HCT116 (cell line): ENCODE measurements around the gene CASKIN2. TPM values are rescaled to one million over a fixed set of nuclear protein-coding genes. Genes with fewer than 3 reads are reported as not detected.

Source experiments
- ATAC-seq: fragments of 200-7000 bp; cut with Tn5 transposase; 2 replicates; pipeline ENCODE4 v1.9.1; 2020; ENCODE audit warnings: mild to moderate bottlenecking, moderate library complexity
- BruUV-seq: library from RNA; stranded (reverse); fragments of 400-500 nt; replicated peaks from 2 replicates; lab custom pipeline; 2021; lab: Mats Ljungman, UMichigan
- CTCF ChIA-PET: fragments of 300-600 bp; sonication (Branson Sonifier 250); formaldehyde crosslinking; loops from one replicate; lab custom pipeline; 2021; ENCODE audit warnings: antibody characterized with exemption; lab: Charles Lee
- POLR2A ChIA-PET: fragments of 300-600, 350-600 bp; sonication (Branson Sonifier 250); formaldehyde crosslinking; loops from one replicate; lab custom pipeline; 2021; ENCODE audit warnings: antibody characterized with exemption; lab: Charles Lee
- RAD21 ChIA-PET, 2 experiments: fragments of 300-600 bp; sonication (Branson Sonifier 250); formaldehyde crosslinking; loops; one replicate each; lab custom pipeline; 2023; ENCODE audit warnings: low total read pairs in 2 of 2; ENCODE audit not compliant: uncharacterized antibody in 2 of 2, unreplicated experiment in 2 of 2, low non-redundant PET in 1 of 2; lab: Charles Lee
- DNase-seq: peaks from one replicate; pipeline ENCODE4 v3.0.0-alpha.2; 2010; ENCODE audit warnings: low read depth, low spot score
- H2AFZ ChIP-seq: fragments of 200-600 bp; shearing (Covaris generic), sonication (generic); 2 replicates; pipeline ENCODE4 v1.6.1; 2017; ENCODE audit warnings: low read depth, mixed run types, mixed read lengths, antibody characterized with exemption, low read length; ENCODE audit not compliant: poor library complexity, severe bottlenecking
- H3K27ac ChIP-seq: 2 replicates; pipeline ENCODE4 v1.5.1; 2012; ENCODE audit warnings: low read depth, low read length
- H3K27me3 ChIP-seq: fragments of 200-600 bp; sonication (generic); 2 replicates; pipeline ENCODE4 v1.6.1; 2016; ENCODE audit warnings: mixed run types, low read length, mixed read lengths; ENCODE audit not compliant: insufficient read depth
- H3K36me3 ChIP-seq, 2 experiments: fragments of 200-500 bp in 1 of 2; fragments of 200-600 bp in 1 of 2; sonication (Bioruptor generic) in 1 of 2; sonication (generic) in 1 of 2; 2 replicates each; pipeline versions ENCODE4 v1.5.1 to v1.6.1; 2014 to 2016; ENCODE audit warnings: low read length in 2 of 2, inconsistent platforms in 1 of 2, mixed read lengths in 1 of 2, mixed run types in 1 of 2; ENCODE audit not compliant: insufficient read depth in 2 of 2, control insufficient read depth in 1 of 2
- H3K4me1 ChIP-seq, 2 experiments: fragments of 200-600 bp in 1 of 2; sonication (generic) in 1 of 2; 2 replicates each; pipeline versions ENCODE4 v1.5.1 to v1.6.1; 2012 to 2017; ENCODE audit warnings: low read length in 2 of 2, inconsistent platforms in 1 of 2, mild to moderate bottlenecking in 1 of 2, mixed read lengths in 1 of 2, mixed run types in 1 of 2, moderate library complexity in 1 of 2; ENCODE audit not compliant: insufficient read depth in 2 of 2, control insufficient read depth in 1 of 2
- H3K4me2 ChIP-seq: fragments of 200-600 bp; sonication (generic); 2 replicates; pipeline ENCODE4 v1.6.1; 2017; ENCODE audit warnings: mixed run types, low read length, mixed read lengths
- H3K4me3 ChIP-seq, 2 experiments: fragments of 200-600 bp in 1 of 2; sonication (generic) in 1 of 2; replicated peaks in 1 of 2; 2 replicates each; pipeline ENCODE4 v1.5.1; 2011 to 2016; ENCODE audit warnings: low read length in 2 of 2, control low read depth in 1 of 2, low read depth in 1 of 2, mild to moderate bottlenecking in 1 of 2, mixed read lengths in 1 of 2, mixed run types in 1 of 2
- H3K79me2 ChIP-seq: fragments of 200-600 bp; sonication (generic); 2 replicates; pipeline ENCODE4 v1.6.1; 2017; ENCODE audit warnings: mild to moderate bottlenecking, mixed run types, low read length, moderate library complexity, mixed read lengths; ENCODE audit not compliant: insufficient read depth
- H3K9ac ChIP-seq: fragments of 200-600 bp; sonication (generic); 2 replicates; pipeline ENCODE4 v1.6.1; 2016; ENCODE audit warnings: low read length, mixed read lengths
- H3K9me2 ChIP-seq: fragments of 200-600 bp; sonication (generic), shearing (Covaris generic); 2 replicates; pipeline ENCODE4 v1.6.1; 2017; ENCODE audit warnings: mixed run types, mild to moderate bottlenecking, moderate library complexity; ENCODE audit not compliant: insufficient read depth
- H3K9me3 ChIP-seq, 2 experiments: fragments of 200-500 bp in 1 of 2; fragments of 200-600 bp in 1 of 2; sonication (Bioruptor generic) in 1 of 2; sonication (generic) in 1 of 2; 2 replicates each; pipeline ENCODE4 v1.6.1; 2014 to 2017; ENCODE audit warnings: low read length in 2 of 2, mixed read lengths in 2 of 2, inconsistent platforms in 1 of 2, low read depth in 1 of 2, mild to moderate bottlenecking in 1 of 2, mixed run types in 1 of 2, moderate library complexity in 1 of 2; ENCODE audit not compliant: control insufficient read depth in 1 of 2, insufficient read depth in 1 of 2
- H4K20me1 ChIP-seq: fragments of 200-600 bp; sonication (generic), shearing (Covaris generic); 2 replicates; pipeline ENCODE4 v1.6.1; 2017; ENCODE audit warnings: mixed run types, mild to moderate bottlenecking, moderate library complexity; ENCODE audit not compliant: insufficient read depth
- CEBPB ChIP-seq: IDR thresholded peaks from 2 replicates; pipeline ENCODE4 v1.6.1; 2012; ENCODE audit warnings: low read depth
- EGR1 ChIP-seq: IDR thresholded peaks from 2 replicates; pipeline ENCODE4 v1.6.1; 2012; ENCODE audit warnings: low read depth
- ELF1 ChIP-seq: IDR thresholded peaks from 2 replicates; pipeline ENCODE4 v1.6.1; 2012; ENCODE audit warnings: low read depth, borderline replicate concordance
- EZH2 ChIP-seq: fragments of 200-600 bp; sonication (generic); IDR thresholded peaks from 2 replicates; pipeline ENCODE4 v1.6.1; 2017; ENCODE audit warnings: antibody characterized with exemption, mixed run types
- EZH2phosphoT487 ChIP-seq: fragments of 200-600 bp; IDR thresholded peaks from 2 replicates; pipeline ENCODE4 v1.6.1; 2018; ENCODE audit warnings: antibody characterized with exemption, borderline replicate concordance
- POLR2AphosphoS5 ChIP-seq: IDR thresholded peaks from 2 replicates; pipeline ENCODE4 v1.6.1; 2011; ENCODE audit warnings: mild to moderate bottlenecking, low read depth, low read length, moderate library complexity
- SRF ChIP-seq: IDR thresholded peaks from 2 replicates; pipeline ENCODE4 v1.6.1; 2012; ENCODE audit warnings: low read depth
- ZFX ChIP-seq: fragments of 450-650 bp; IDR thresholded peaks from 2 replicates; pipeline ENCODE4 v1.6.1; 2017
- ZNF274 ChIP-seq: fragments of 200-500 bp; sonication (Bioruptor generic); IDR thresholded peaks from 2 replicates; pipeline ENCODE4 v1.6.1; 2014; ENCODE audit warnings: mild to moderate bottlenecking, low read depth, low read length, inconsistent platforms
- intact Hi-C: fragments of 100-400 bp; cut with micrococcal nuclease; formaldehyde crosslinking; loops from 2 replicates; pipeline ENCODE4 v1.10.0; 2022
- total RNA-seq: library from RNA; stranded (reverse); gene quantifications from one replicate; pipeline ENCODE4 v1.2.1, GENCODE V29; 2021; ENCODE audit not compliant: unreplicated experiment
- TF ChIP-seq, protein P1 (sequence below): IDR thresholded peaks from 2 replicates; pipeline ENCODE4 v1.6.1; 2012; ENCODE audit warnings: low read depth
- TF ChIP-seq, protein P2 (sequence below): IDR thresholded peaks from 2 replicates; pipeline ENCODE4 v1.6.1; 2011; ENCODE audit warnings: mild to moderate bottlenecking, low read length, moderate library complexity; ENCODE audit not compliant: insufficient replicate concordance; ENCODE audit errors: extremely low read depth
- TF ChIP-seq, protein P3 (sequence below), 3 experiments: fragments of 200-600 bp in 1 of 3; sonication (generic) in 1 of 3; IDR thresholded peaks in 2 of 3; conservative IDR thresholded peaks in 1 of 3; 2 replicates each; pipeline ENCODE4 v1.5.1; 2012 to 2017; ENCODE audit warnings: low read depth in 2 of 3, low read length in 2 of 3, antibody characterized with exemption in 1 of 3, borderline replicate concordance in 1 of 3, control low read depth in 1 of 3, mild to moderate bottlenecking in 1 of 3, mixed read lengths in 1 of 3, mixed run types in 1 of 3, moderate library complexity in 1 of 3; ENCODE audit not compliant: insufficient read depth in 1 of 3
- TF ChIP-seq, protein P4 (sequence below): IDR thresholded peaks from 2 replicates; pipeline ENCODE4 v1.6.1; 2012

CASKIN2 gene
- total RNA-seq, 1 experiment from 2014 or later: 38.4 TPM

DNA sequence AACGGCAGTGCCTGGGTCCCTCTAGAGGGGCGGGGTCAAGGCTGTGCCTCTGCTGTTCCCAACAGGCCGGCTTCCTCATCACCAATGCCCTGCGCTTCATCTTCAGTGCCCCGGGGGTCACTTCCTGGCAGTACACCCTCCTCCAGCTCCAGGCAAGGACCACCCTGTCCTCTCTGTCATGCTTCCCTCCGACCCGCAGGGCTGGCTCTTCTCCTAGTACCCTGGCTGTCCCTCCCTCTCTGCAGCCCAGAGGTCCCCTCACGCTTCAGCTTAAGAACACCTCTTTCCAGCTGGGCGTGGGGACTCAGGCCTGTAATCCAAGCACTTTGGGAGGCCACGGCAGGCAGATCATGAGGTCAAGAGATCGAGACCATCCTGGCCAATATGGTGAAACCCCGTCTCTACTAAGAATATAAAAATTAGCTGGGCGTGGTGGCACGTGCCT is 25.8 kb downstream of the CASKIN2 start:
- intact Hi-C loops: no loop called here
- H3K27me3 ChIP-seq: no peaks in the 10 kb centered on the region
- no peak overlapping the region for H3K9ac ChIP-seq
- H2AFZ ChIP-seq: no peak overlapping the region
- no peaks in the 10 kb centered on the region for H3K79me2 ChIP-seq
- DNase-seq: no peak
- H4K20me1 ChIP-seq: no peaks in the 10 kb centered on the region
- no peaks in the 10 kb centered on the region for H3K4me1 ChIP-seq
- no peak overlapping the region for H3K4me2 ChIP-seq
- TF ChIP-seq, protein P1, sequence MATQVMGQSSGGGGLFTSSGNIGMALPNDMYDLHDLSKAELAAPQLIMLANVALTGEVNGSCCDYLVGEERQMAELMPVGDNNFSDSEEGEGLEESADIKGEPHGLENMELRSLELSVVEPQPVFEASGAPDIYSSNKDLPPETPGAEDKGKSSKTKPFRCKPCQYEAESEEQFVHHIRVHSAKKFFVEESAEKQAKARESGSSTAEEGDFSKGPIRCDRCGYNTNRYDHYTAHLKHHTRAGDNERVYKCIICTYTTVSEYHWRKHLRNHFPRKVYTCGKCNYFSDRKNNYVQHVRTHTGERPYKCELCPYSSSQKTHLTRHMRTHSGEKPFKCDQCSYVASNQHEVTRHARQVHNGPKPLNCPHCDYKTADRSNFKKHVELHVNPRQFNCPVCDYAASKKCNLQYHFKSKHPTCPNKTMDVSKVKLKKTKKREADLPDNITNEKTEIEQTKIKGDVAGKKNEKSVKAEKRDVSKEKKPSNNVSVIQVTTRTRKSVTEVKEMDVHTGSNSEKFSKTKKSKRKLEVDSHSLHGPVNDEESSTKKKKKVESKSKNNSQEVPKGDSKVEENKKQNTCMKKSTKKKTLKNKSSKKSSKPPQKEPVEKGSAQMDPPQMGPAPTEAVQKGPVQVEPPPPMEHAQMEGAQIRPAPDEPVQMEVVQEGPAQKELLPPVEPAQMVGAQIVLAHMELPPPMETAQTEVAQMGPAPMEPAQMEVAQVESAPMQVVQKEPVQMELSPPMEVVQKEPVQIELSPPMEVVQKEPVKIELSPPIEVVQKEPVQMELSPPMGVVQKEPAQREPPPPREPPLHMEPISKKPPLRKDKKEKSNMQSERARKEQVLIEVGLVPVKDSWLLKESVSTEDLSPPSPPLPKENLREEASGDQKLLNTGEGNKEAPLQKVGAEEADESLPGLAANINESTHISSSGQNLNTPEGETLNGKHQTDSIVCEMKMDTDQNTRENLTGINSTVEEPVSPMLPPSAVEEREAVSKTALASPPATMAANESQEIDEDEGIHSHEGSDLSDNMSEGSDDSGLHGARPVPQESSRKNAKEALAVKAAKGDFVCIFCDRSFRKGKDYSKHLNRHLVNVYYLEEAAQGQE: no peak
- TF ChIP-seq EZH2 (no peak), EZH2phosphoT487 (no peak), POLR2AphosphoS5 (no peak), ELF1 (no peak), ZNF274 (no peak), EGR1 (no peak), CEBPB (no peak), SRF (no peak), ZFX (no peak)
- TF ChIP-seq, protein P2, sequence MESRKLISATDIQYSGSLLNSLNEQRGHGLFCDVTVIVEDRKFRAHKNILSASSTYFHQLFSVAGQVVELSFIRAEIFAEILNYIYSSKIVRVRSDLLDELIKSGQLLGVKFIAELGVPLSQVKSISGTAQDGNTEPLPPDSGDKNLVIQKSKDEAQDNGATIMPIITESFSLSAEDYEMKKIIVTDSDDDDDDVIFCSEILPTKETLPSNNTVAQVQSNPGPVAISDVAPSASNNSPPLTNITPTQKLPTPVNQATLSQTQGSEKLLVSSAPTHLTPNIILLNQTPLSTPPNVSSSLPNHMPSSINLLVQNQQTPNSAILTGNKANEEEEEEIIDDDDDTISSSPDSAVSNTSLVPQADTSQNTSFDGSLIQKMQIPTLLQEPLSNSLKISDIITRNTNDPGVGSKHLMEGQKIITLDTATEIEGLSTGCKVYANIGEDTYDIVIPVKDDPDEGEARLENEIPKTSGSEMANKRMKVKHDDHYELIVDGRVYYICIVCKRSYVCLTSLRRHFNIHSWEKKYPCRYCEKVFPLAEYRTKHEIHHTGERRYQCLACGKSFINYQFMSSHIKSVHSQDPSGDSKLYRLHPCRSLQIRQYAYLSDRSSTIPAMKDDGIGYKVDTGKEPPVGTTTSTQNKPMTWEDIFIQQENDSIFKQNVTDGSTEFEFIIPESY: no peak
- TF ChIP-seq, protein P3, sequence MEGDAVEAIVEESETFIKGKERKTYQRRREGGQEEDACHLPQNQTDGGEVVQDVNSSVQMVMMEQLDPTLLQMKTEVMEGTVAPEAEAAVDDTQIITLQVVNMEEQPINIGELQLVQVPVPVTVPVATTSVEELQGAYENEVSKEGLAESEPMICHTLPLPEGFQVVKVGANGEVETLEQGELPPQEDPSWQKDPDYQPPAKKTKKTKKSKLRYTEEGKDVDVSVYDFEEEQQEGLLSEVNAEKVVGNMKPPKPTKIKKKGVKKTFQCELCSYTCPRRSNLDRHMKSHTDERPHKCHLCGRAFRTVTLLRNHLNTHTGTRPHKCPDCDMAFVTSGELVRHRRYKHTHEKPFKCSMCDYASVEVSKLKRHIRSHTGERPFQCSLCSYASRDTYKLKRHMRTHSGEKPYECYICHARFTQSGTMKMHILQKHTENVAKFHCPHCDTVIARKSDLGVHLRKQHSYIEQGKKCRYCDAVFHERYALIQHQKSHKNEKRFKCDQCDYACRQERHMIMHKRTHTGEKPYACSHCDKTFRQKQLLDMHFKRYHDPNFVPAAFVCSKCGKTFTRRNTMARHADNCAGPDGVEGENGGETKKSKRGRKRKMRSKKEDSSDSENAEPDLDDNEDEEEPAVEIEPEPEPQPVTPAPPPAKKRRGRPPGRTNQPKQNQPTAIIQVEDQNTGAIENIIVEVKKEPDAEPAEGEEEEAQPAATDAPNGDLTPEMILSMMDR (IDR thresholded peaks at IDR 0.05 in 2 of 3, conservative IDR thresholded peaks at IDR 0.05 in 1 of 3; ENCODE audit: borderline replicate concordance in 1 of 3, insufficient read depth in 1 of 3, low read depth in 2 of 3, low read length in 2 of 3): no peak
- TF ChIP-seq, protein P4, sequence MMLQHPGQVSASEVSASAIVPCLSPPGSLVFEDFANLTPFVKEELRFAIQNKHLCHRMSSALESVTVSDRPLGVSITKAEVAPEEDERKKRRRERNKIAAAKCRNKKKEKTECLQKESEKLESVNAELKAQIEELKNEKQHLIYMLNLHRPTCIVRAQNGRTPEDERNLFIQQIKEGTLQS: no peak
- RAD21 ChIA-PET: no interaction called here
- no peak overlapping the region for H3K27ac ChIP-seq
- H3K4me3 ChIP-seq: no peak overlapping the region
- H3K9me2 ChIP-seq: no peaks in the 10 kb centered on the region
- peaks cover 0 to 2% of the 10 kb centered on the region in 2 experiments; a peak in 1 of 4 replicates for H3K36me3 ChIP-seq
- H3K9me3 ChIP-seq: no peaks in the 10 kb centered on the region
- CTCF ChIA-PET: no interaction called here
- POLR2A ChIA-PET: no interaction called here
- no peak for ATAC-seq
- no TSS peak for BruUV-seq
